HG02588 (cell line): ENCODE data around the gene NT5C3B.
"Not testable (repeated sequence)": the region's sequence is repeated elsewhere in the genome, so short reads cannot be mapped to it uniquely, and the experiment has no call there.

Experiments
- ATAC-seq: cut with Tn5 transposase; IDR thresholded peaks from one replicate; pipeline ENCODE4 v1.9.1; 2021; ENCODE audit warnings: mild to moderate bottlenecking, moderate library complexity; ENCODE audit not compliant: unreplicated experiment

Gene NT5C3B

DNA sequence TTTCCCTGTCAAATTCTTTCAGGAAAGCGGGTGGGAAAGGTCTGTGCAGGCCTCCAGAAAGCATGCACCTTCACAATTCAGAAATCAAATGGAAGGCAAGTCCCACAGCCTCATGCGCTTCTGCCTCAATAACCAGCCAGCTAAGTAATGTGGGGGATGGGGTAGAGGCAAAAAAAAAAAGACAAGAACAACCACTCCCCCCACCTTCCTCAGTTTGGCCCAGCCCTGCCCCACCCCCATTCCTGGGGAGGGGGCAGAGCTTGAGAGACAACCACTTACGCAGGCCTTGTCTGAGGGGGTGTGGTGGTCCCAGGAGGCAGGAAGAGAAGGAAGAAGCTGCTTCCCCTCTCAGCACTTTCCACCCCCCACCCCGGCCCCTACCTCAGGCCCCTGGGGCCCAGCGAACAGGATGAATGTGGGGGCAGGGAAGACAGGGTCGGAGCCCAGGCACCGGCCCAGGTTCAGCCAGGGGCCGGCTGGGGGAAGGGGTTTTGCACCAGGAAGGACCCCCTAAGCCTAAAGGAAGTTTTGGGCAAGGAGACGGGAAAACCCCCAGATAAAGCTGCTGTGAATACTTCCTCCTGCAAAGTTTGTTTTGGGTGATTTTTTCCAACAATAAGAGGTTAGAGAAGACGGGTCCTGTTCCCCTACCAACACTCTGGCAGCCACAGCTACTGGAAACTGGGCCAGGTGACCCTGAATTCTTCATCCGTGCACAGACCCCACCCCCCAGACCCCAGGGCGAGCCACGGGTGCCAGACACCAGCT is 50.8 kb downstream of the NT5C3B start:
- no peak for ATAC-seq

DNA sequence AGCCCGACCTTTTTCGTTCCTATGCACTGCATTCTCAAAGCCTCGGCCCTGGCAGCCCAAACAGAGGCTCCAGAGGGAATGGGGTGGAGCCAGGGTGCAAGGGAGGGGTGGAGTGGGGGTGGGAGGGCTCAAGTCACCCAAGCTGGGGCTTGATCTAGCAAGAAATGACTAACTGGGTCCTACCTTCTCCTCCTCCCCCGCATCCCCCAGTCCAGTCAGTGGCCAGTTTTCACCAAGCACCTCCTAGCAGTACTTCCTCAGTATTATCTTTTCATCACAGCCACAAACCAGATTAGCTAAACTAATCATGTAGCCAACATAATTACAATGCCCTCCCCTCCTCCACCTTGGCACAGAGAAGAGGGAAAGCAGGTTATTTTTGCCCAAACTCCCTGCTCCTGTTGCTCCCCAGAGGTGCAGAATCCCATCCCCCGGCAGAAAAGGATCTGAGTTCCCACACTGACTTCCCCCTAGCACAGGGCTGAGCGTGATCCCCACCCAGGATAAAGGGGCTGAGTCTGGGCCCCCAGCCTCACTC is 51.8 kb downstream of the NT5C3B start:
- ATAC-seq: no peak

DNA sequence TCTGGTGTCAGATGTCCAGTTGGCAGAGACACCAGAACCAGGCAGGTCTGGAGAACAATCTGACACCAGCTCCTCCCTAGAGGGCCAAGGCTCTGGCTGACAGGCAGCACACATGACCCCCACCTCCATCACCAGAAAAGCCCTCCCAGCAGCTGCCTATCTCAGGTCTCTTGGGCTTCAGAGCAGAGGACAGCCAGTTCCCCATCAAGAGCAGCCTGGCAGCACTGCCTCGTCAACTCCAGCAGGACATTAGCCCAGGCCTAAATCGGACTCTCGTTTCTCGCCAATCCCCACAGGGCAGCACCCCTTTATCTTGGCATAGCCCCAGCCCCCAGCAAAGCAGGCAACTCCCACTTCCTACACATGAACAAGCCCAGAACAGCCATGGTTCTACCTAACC is 53.9 kb downstream of the NT5C3B start:
- no peak for ATAC-seq

DNA sequence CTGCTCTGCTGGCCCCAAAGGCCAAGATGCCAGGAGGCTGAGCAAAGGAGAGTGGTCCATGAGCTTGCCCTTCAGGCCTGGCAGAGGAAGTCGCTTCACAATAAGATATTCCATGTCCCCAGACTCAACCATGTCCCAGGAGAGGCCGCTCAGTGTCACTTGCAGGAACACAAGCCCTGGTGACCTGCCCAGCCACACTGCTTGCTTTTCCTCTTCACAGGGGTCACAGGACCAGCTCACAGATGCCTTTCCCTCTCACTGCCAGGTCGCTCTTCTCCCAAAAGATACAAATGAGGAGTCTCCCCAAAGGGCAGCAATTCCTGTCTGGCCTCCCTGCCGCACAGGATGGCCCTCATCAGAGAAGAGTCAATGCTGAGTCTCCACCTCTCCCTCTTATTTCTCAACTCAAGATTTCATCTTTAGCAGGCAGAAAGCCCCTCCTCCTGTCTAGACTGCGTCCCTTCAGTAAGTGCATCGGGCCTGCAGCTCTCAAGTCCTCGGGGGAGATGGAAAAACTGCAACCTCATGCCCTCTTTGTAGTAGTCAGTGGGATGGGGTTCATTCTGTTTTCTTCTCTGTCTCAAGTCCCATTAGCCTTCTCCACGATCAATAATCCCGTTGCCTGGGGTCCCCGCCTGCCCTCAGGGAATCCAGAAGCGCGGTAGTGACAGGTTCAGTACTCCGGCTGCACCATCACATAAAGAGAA is 54.5 kb downstream of the NT5C3B start:
- no peak for ATAC-seq

DNA sequence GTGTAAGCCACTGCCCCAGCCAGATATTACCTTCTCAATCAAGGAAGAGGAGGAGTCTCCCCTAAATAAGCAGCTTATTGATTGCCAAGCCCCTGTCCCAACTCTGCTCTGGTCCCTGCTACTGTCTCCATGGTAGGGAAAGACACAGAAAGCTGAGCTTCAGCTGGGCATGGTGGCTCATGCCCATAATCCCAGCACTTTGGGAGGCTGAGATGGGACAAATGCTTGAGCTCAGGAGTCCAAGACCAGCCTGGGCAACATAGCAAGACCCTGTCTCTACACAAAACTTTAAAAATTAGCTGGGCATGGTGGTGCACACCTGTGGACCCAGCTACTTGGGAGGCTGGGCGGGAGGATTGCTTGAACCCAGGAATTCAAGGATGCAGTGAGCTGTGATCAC is 56.1 kb downstream of the NT5C3B start:
- ATAC-seq: no peak

DNA sequence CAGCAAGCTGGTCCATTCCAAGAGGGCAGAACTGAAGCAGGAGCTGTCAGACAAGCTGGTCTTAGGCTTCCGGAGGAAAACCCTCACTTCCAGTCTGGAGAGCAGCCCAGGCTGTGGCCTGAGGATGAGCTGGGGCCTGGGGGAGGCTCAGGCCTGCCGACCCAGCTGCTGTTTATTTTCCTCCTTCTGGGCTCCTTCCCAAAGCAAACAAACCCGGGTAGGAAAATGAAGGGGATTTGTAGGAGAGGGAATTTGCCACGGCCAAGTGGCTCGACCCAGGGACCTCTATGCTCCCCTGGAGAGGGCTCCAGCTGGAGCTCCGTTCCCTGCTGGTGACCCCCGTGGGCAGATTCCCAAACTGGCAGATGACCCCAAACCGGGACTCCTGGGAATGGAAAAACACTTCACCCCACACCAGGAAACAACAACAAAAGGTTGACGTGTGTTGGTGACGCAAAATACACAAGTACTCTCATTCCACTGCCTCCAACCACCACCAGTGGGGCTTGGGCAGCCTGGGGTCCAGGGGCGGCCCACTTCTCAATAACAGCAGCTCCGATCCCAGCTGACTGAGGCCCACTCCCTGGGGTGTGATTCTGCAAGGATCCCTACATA is 58.4 kb downstream of the NT5C3B start:
- no peak for ATAC-seq

DNA sequence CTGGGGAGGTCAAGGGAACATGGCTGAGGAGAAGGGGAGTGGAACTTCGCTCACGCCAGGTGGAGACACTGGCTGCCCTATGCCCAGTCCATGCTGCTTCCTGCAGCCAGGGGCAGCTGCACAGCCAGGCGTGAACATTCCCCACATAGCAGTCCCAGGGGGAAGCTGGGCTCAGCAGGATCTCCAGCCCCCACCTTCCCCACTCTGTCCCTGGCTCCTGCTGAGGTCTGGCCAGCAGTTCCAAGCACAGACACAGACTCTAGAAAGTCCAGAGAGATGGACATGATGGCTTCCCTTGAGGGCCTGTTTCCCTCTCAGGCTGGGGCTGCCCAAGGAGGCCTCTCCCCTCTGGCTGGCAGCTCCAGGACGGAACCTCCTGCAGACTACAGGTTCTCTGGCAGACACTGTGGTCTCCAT is 58.9 kb downstream of the NT5C3B start:
- no peak for ATAC-seq

DNA sequence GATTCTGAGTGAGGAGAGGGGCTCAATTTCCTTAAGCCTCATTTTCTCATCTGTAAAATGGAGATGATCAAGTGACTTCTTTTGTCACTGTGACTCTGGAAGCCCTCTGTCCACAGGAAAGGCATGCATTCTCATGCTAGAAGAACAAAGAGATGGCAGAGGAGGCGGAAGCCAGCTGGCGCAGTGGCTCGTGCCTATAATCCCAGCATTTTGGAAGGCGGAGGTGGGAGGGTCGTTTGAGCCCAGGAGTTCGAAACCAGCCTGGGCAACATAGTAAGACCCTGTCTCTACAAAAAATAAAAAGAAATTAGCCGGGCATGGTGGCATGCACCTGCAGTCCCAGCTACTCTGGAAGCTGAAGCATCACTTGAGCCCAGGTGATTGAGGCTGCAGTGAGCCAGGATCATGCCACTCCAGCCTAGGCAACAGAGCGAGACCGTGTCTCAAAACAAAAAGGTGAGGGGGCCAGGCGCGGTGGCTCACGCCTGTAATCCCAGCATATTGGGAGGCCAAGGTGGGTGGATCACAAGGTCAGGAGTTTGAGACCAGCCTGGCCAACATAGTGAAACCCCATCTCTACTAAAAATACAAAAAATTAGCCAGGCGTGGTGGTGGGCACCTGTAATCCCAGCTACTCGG is 59.7 kb downstream of the NT5C3B start:
- not testable (repeated sequence) for ATAC-seq

DNA sequence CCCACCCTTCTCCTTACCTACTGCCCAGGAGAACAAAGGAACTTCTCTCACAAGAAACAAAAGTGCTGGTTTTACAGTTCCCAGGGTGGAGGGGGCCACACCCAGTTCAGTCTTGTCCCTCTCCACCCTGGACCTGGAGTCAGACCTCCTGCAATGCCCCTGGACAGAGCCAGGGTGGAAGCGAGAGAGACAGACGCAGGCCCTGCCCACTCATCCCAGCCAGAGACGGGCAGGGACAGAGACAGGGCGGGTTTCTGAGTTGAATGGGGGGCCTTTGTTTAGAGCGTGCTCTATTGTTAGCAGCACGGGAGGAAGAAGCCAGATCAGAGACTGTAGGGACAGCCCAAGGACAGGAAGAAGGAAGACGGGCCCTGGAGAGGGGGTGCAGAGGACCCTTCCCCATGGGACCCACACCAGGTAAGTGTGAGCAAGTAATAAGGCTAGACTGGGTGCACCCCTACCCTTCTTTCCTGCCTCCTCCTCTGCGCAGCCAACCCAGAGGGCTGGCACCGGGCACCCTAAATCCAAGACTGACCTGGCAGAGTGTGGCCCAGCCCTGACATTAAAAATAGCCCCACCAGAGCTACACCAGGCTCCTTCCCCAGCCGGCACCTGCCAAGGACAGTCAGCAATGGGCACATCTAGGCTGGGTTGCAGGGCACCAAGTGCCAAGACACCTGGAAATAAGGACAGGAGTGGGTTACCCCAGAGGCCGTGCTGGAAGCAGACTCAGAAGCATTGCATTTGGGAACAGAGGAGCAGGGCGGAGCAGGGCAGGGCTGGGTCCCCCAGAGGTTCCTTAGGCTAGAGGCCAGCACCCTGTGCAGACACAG is 60.4 kb downstream of the NT5C3B start:
- ATAC-seq: no peak
